ENCODE results near the gene GTF2B.

GTF2B gene

GRCh38 chr1:88876573-88877365 is 14.6 kb downstream of the GTF2B start:
- TF ChIP-seq TAF1 (IDR thresholded peaks at IDR 0.05; ENCODE audit: borderline replicate concordance, insufficient read depth, low read length) (no peak), REST (IDR thresholded peaks at IDR 0.05; ENCODE audit: insufficient read depth in 1 of 2, low read depth in 2 of 2, low read length in 2 of 2) (no peak), FOXP2 (optimal IDR thresholded peaks at IDR 0.05; ENCODE audit: borderline replicate concordance, extremely low read depth, extremely low read length, insufficient read depth) (no peak), POLR2AphosphoS5 (IDR thresholded peaks at IDR 0.05; ENCODE audit: low read depth, low read length) (no peak), SIN3A (IDR thresholded peaks at IDR 0.05; ENCODE audit: borderline replicate concordance, insufficient read depth, low read length) (no peak)

GRCh38 chr1:88875595-88875994 is 15.8 kb downstream of the GTF2B start:
- TF ChIP-seq POLR2AphosphoS5 (IDR thresholded peaks at IDR 0.05; ENCODE audit: low read depth, low read length) (no peak), FOXP2 (optimal IDR thresholded peaks at IDR 0.05; ENCODE audit: borderline replicate concordance, extremely low read depth, extremely low read length, insufficient read depth) (no peak), REST (IDR thresholded peaks at IDR 0.05; ENCODE audit: insufficient read depth in 1 of 2, low read depth in 2 of 2, low read length in 2 of 2) (no peak), SIN3A (IDR thresholded peaks at IDR 0.05; ENCODE audit: borderline replicate concordance, insufficient read depth, low read length) (no peak), TAF1 (IDR thresholded peaks at IDR 0.05; ENCODE audit: borderline replicate concordance, insufficient read depth, low read length) (no peak)

- TF ChIP-seq POLR2AphosphoS5 (IDR thresholded peaks at IDR 0.05; ENCODE audit: low read depth, low read length) (no peak), SIN3A (IDR thresholded peaks at IDR 0.05; ENCODE audit: borderline replicate concordance, insufficient read depth, low read length) (no peak), TAF1 (IDR thresholded peaks at IDR 0.05; ENCODE audit: borderline replicate concordance, insufficient read depth, low read length) (no peak), FOXP2 (optimal IDR thresholded peaks at IDR 0.05; ENCODE audit: borderline replicate concordance, extremely low read depth, extremely low read length, insufficient read depth) (no peak), REST (IDR thresholded peaks at IDR 0.05; ENCODE audit: insufficient read depth in 1 of 2, low read depth in 2 of 2, low read length in 2 of 2) (no peak)
Measured at GRCh38 chr1:88873737-88874349, 17.5 kb downstream of the GTF2B start.

- TF ChIP-seq SIN3A (IDR thresholded peaks at IDR 0.05; ENCODE audit: borderline replicate concordance, insufficient read depth, low read length): no peak
- no peak for TF ChIP-seq REST (IDR thresholded peaks at IDR 0.05; ENCODE audit: insufficient read depth in 1 of 2, low read depth in 2 of 2, low read length in 2 of 2)
- no peak for TF ChIP-seq POLR2AphosphoS5 (IDR thresholded peaks at IDR 0.05; ENCODE audit: low read depth, low read length)
- no peak for TF ChIP-seq TAF1 (IDR thresholded peaks at IDR 0.05; ENCODE audit: borderline replicate concordance, insufficient read depth, low read length)
- TF ChIP-seq FOXP2 (optimal IDR thresholded peaks at IDR 0.05; ENCODE audit: borderline replicate concordance, extremely low read depth, extremely low read length, insufficient read depth): no peak
Measured at GRCh38 chr1:88867743-88868521, 23.4 kb downstream of the GTF2B start.

Data from PFSK-1 (cell line).